Measurements from ENCODE around the gene LARGE2. TPM values are rescaled to one million over a fixed set of nuclear protein-coding genes. Genes with fewer than 3 reads are reported as not detected.

The LARGE2 gene
- polyA plus RNA-seq = not detected in 2 replicates

GRCh38 chr11:45922425-45923082 is at the start of gene LARGE2:
TSS of gene LARGE2 (plus strand) at chr11:45922656. CDS start at chr11:45922883, 227 bp downstream.

GRCh38 chr11:45885274-45885920 is 37.1 kb upstream of the LARGE2 start, which contains the start of gene MAPK8IP1:
TSS of gene MAPK8IP1 (plus strand) at chr11:45885651. CDS start at chr11:45885821, 170 bp downstream.

GRCh38 chr11:45906965-45907611 is 15.4 kb upstream of the LARGE2 start, which contains the start of gene FREY1:
TSS of gene FREY1 (minus strand) at chr11:45907271. CDS start at chr11:45907245, 26 bp downstream.

GRCh38 chr11:45917623-45918330 is 4.7 kb upstream of the LARGE2 start, which contains the start of gene PEX16:
TSS of gene PEX16 (minus strand) at chr11:45917877. CDS start at chr11:45917811, 66 bp downstream.

Other genes with a start within 250 kb of the LARGE2 start
- 6.5 and 7.9 TPM in 2 replicates for gene SLC35C1, start 117.5 kb upstream of the LARGE2 start, polyA plus RNA-seq
- gene CRY2, start 75.2 kb upstream of the LARGE2 start, polyA plus RNA-seq = 9.3 and 13.3 TPM in 2 replicates
- gene MAPK8IP1, start 37.0 kb upstream of the LARGE2 start, polyA plus RNA-seq = 1.4 and 3.3 TPM in 2 replicates
- gene FREY1, start 15.4 kb upstream of the LARGE2 start, polyA plus RNA-seq = not detected in 2 replicates
- gene PEX16, start 4.8 kb upstream of the LARGE2 start, polyA plus RNA-seq = 0.70 and 2.4 TPM in 2 replicates
- 1.6 and 5.3 TPM in 2 replicates for gene PHF21A, start 198.8 kb downstream of the LARGE2 start, polyA plus RNA-seq

Data from Purkinje cell (primary cell).